Amygdala (tissue), 56 donors: ENCODE results near the gene POU5F1.

Experiments used
- DNase-seq, 56 donors: peaks; one replicate each; lab custom pipeline; 2025; lab: John Stamatoyannopoulos, UW

POU5F1 gene

DNA sequence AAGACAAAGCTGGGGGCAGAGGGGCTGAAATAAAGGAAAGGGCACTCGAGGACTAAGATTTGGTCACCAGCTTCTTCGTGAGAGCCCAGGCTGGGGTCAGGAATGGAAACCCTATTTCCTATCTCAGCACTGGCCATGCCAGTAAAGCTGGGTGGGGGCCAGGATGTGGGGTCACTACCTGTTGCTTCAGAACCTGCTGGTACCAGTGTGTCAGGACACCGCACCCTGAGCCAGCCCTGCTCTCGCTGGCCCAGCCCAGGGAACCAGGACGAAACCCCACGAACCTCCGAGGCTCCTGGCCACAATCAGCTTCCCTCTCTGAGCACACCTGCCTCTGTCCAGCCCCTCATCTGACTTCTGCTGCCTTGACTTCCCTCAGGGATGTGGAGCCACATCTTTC is 52.3 kb downstream of the POU5F1 start:
- no peak for DNase-seq

GRCh38 chr6:31116661-31117385 is 53.7 kb downstream of the POU5F1 start:
- DNase-seq, result no peak

- no peak for DNase-seq
Observed at GRCh38 chr6:31115941-31116560, 54.4 kb downstream of the POU5F1 start.

DNA sequence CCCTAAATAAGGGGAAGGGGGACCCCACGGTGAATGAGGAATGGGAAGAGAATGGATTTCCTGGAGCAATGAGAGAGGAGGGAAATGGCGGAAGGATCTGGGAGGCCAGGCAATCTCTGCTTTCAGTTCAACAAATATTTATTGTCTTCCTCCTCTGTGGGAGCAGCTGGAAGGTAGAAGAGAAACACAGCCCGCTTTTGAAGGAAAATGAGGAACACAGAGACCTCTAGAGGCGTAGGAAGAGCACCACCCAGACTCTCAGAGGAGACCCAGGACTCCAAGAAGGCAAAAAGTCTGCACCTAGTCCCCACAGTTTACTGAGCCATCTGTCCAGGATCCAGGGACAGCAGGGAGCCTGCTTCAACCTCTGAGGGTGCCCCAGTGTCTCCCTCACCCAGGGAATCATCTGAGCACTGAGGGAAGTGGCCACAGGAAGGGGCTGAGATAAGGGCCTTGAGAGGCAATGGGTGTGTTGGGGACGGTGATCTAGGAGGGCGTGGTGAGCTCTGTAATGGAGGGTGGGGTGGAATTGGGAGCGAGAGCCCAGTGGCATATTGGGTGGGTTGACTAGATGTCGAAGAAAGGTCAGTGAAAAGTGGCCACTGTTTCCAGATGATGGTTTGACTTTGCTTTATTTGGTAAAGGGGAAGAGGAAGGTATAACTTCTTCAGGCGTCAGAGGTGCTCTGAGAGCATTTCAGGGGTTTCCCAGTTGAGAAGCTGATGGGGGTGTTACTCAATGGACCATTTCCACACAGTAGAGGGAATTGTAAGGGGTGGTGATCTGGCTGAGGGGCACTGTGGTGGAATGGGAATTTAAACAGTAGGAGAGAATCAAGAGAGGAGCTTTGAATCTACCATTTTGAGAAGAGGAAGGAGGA is 55.3 kb downstream of the POU5F1 start:
- peak in 2 of 56 donors; percentile 21 to 26 for DNase-seq

GRCh38 chr6:31114541-31114878 is 56.0 kb downstream of the POU5F1 start, which contains the start of gene PSORS1C1:
Gene PSORS1C1 (plus strand): TSS chr6:31114800. CDS start chr6:31129633, 14,833 bp downstream.
- peak in 14 of 56 donors; percentile 8 to 65 (median 18) for DNase-seq
